IMR-90 (cell line): ENCODE measurements around the gene TMEM248. TPM values are rescaled to one million over a fixed set of nuclear protein-coding genes. Genes with fewer than 3 reads are reported as not detected.

Experiments
- ATAC-seq: fragments of 200-7000 bp; cut with Tn5 transposase; 2 replicates; pipeline ENCODE4 v1.9.1; 2020; ENCODE audit warnings: low read depth, mild to moderate bottlenecking, moderate library complexity
- BruUV-seq: library from RNA; stranded (reverse); fragments of 400-500 nt; replicated peaks from 2 replicates; lab custom pipeline; 2021; lab: Mats Ljungman, UMichigan
- CTCF ChIA-PET: fragments of 300-600 bp; formaldehyde crosslinking; extraction: SDS; loops from one replicate; lab custom pipeline; 2021; ENCODE audit warnings: antibody characterized with exemption; lab: Yijun Ruan, JAX
- POLR2A ChIA-PET: fragments of 300-600 bp; sonication (Branson Sonifier 250); formaldehyde crosslinking; loops from one replicate; lab custom pipeline; 2022; ENCODE audit warnings: antibody characterized with exemption; ENCODE audit not compliant: unreplicated experiment; lab: Charles Lee
- DNase-seq: peaks from one replicate; pipeline ENCODE4 v3.0.0; 2013
- H2AFZ ChIP-seq: replicated peaks from 2 replicates; pipeline ENCODE3; 2013; ENCODE audit warnings: low read length, mild to moderate bottlenecking; ENCODE audit not compliant: poor library complexity
- H2AK5ac ChIP-seq: 2 replicates; pipeline ENCODE4 v1.6.1; 2013; ENCODE audit warnings: low read depth, low read length, inconsistent platforms
- H2AK9ac ChIP-seq: replicated peaks from 2 replicates; pipeline ENCODE3; 2013; ENCODE audit warnings: mild to moderate bottlenecking, low read depth, low read length, moderate library complexity; ENCODE audit not compliant: poor library complexity
- H2BK120ac ChIP-seq: 2 replicates; pipeline ENCODE4 v1.6.1; 2013; ENCODE audit warnings: low read depth, low read length, inconsistent platforms
- H2BK15ac ChIP-seq: 3 replicates; pipeline ENCODE4 v1.6.1; 2013; ENCODE audit warnings: low read depth, low read length, inconsistent platforms
- H2BK20ac ChIP-seq: 2 replicates; pipeline ENCODE4 v1.6.1; 2013; ENCODE audit warnings: low read depth, mild to moderate bottlenecking, inconsistent platforms, low read length, moderate library complexity
- H2BK5ac ChIP-seq: 2 replicates; pipeline ENCODE4 v1.6.1; 2013; ENCODE audit warnings: mild to moderate bottlenecking, low read depth, low read length, inconsistent platforms; ENCODE audit not compliant: poor library complexity, severe bottlenecking
- H3K14ac ChIP-seq: replicated peaks from 2 replicates; pipeline ENCODE4 v1.6.1; 2013; ENCODE audit warnings: low read depth, low read length, inconsistent platforms
- H3K18ac ChIP-seq: 2 replicates; pipeline ENCODE4 v1.6.1; 2013; ENCODE audit warnings: low read depth, low read length, control low read depth
- H3K23ac ChIP-seq: 2 replicates; pipeline ENCODE4 v1.6.1; 2013; ENCODE audit warnings: low read depth, low read length, inconsistent platforms
- H3K27ac ChIP-seq: 2 replicates; pipeline ENCODE4 v1.5.1; 2013; ENCODE audit warnings: mild to moderate bottlenecking, control low read depth, low read length; ENCODE audit not compliant: insufficient read depth
- H3K27me3 ChIP-seq: 2 replicates; pipeline ENCODE4 v1.6.1; 2013; ENCODE audit warnings: low read length; ENCODE audit not compliant: control insufficient read depth, insufficient read depth
- H3K36me3 ChIP-seq: 2 replicates; pipeline ENCODE4 v1.6.1; 2013; ENCODE audit warnings: low read length, mixed read lengths; ENCODE audit not compliant: control insufficient read depth, insufficient read depth
- H3K4ac ChIP-seq: 2 replicates; pipeline ENCODE4 v1.6.1; 2013; ENCODE audit warnings: low read depth, low read length, inconsistent platforms
- H3K4me1 ChIP-seq: 2 replicates; pipeline ENCODE4 v1.6.1; 2013; ENCODE audit warnings: low read length, mixed read lengths; ENCODE audit not compliant: control insufficient read depth, insufficient read depth
- H3K4me2 ChIP-seq: 2 replicates; pipeline ENCODE4 v1.6.1; 2013; ENCODE audit warnings: low read depth, mild to moderate bottlenecking, control low read depth, low read length, moderate library complexity
- H3K4me3 ChIP-seq: 2 replicates; pipeline ENCODE4 v1.5.1; 2013; ENCODE audit warnings: low read depth, mild to moderate bottlenecking, control low read depth, low read length, moderate library complexity; ENCODE audit not compliant: insufficient read depth
- H3K56ac ChIP-seq: 2 replicates; pipeline ENCODE4 v1.6.1; 2013; ENCODE audit warnings: low read length, inconsistent platforms; ENCODE audit not compliant: insufficient read depth; ENCODE audit errors: extremely low read depth
- H3K79me1 ChIP-seq, 2 experiments: 2 replicates each; pipeline ENCODE4 v1.6.1; 2013; ENCODE audit warnings: low read length in 2 of 2, inconsistent platforms in 1 of 2, low read depth in 1 of 2
- H3K9ac ChIP-seq: 2 replicates; pipeline ENCODE4 v1.6.1; 2013; ENCODE audit warnings: low read depth, low read length, control low read depth
- H3K9me1 ChIP-seq: 2 replicates; pipeline ENCODE4 v1.6.1; 2013; ENCODE audit warnings: low read length, inconsistent platforms; ENCODE audit not compliant: insufficient read depth
- H3K9me3 ChIP-seq: 2 replicates; pipeline ENCODE4 v1.6.1; 2013; ENCODE audit warnings: low read length; ENCODE audit not compliant: control insufficient read depth, insufficient read depth
- H4K20me1 ChIP-seq: 2 replicates; pipeline ENCODE4 v1.6.1; 2013; ENCODE audit warnings: low read length, inconsistent platforms; ENCODE audit not compliant: insufficient read depth
- H4K5ac ChIP-seq: 2 replicates; pipeline ENCODE4 v1.6.1; 2013; ENCODE audit warnings: mild to moderate bottlenecking, low read depth, low read length, control low read depth
- H4K8ac ChIP-seq, 2 experiments: 2 replicates each; pipeline ENCODE4 v1.6.1; 2013; ENCODE audit warnings: low read depth in 2 of 2, low read length in 2 of 2, control low read depth in 1 of 2, inconsistent platforms in 1 of 2
- H4K91ac ChIP-seq: 2 replicates; pipeline ENCODE4 v1.6.1; 2013; ENCODE audit warnings: low read depth, low read length, inconsistent platforms; ENCODE audit not compliant: insufficient read depth
- CEBPB ChIP-seq: IDR thresholded peaks from 2 replicates; pipeline ENCODE4 v1.6.1; 2012; ENCODE audit warnings: low read depth, low read length, improper control_type of control experiment
- CTCF ChIP-seq: conservative IDR thresholded peaks from 2 replicates; pipeline ENCODE4 v1.5.1; 2012; ENCODE audit warnings: mild to moderate bottlenecking, low read depth, low read length, improper control_type of control experiment
- MAFK ChIP-seq: IDR thresholded peaks from 2 replicates; pipeline ENCODE4 v1.6.1; 2012; ENCODE audit warnings: low read depth, low read length, improper control_type of control experiment
- RAD21 ChIP-seq: IDR thresholded peaks from 2 replicates; pipeline ENCODE4 v1.6.1; 2012; ENCODE audit warnings: low read length, improper control_type of control experiment
- RCOR1 ChIP-seq: IDR thresholded peaks from 2 replicates; pipeline ENCODE4 v1.6.1; 2012; ENCODE audit warnings: mild to moderate bottlenecking, low read length, improper control_type of control experiment; ENCODE audit not compliant: insufficient replicate concordance
- RFX5 ChIP-seq: IDR thresholded peaks from 2 replicates; pipeline ENCODE4 v1.8.0; 2012; ENCODE audit warnings: low read depth, mild to moderate bottlenecking, low read length, moderate library complexity
- USF2 ChIP-seq: fragments of 150-350 bp; IDR thresholded peaks from 2 replicates; pipeline ENCODE4 v1.6.1; 2017; ENCODE audit warnings: mild to moderate bottlenecking, antibody characterized with exemption, low read length, low read depth
- WGBS, 2 experiments: methylation state at CpG; one replicate each; pipeline versions ENCODE4 v1.1.5 to v1.1.7; 2013; ENCODE audit warnings: missing lambda C conversion rate in 2 of 2; ENCODE audit not compliant: insufficient read length in 1 of 2; ENCODE audit errors: extremely low coverage in 2 of 2; 5-methylcytosine and 5-hydroxymethylcytosine counted together
- dilution Hi-C: fragments of 300-500 bp; cut with HindIII; formaldehyde crosslinking; loops from one replicate; pipeline ENCODE4 v1.14.3; 2018; ENCODE audit warnings: low sequenced_read_pairs; ENCODE audit not compliant: unreplicated experiment
- in situ Hi-C: fragments of 300-500 bp; cut with MboI; formaldehyde crosslinking; loops from 3 replicates; pipeline ENCODE4 v1.14.3; 2019; ENCODE audit warnings: low sequenced_read_pairs, inconsistent platforms, mixed read lengths
- intact Hi-C: fragments of 100-400 bp; cut with micrococcal nuclease; formaldehyde crosslinking; loops from 2 replicates; pipeline ENCODE4 v1.10.0; 2022
- polyA plus RNA-seq, 3 experiments: library from polyadenylated mRNA; depleted of rRNA; stranded (reverse); fragments of >200 nt; gene quantifications; 2 replicates each; pipeline ENCODE4 v1.2.3, GENCODE V29; 2012; ENCODE audit warnings: low replicate concordance in 1 of 3
- total RNA-seq: library from RNA; depleted of rRNA; stranded (reverse); fragments of >200 nt; gene quantifications from 2 replicates; pipeline ENCODE4 v1.2.3, GENCODE V29; 2012

Gene TMEM248
- total and polyA plus RNA-seq, 2 of the 4 experiments (the other 2 are of a cell fraction): 103 to 175 TPM

- H4K5ac ChIP-seq: no peak overlapping the region
- H3K4ac ChIP-seq: no peak overlapping the region
- H2BK20ac ChIP-seq: no peak overlapping the region
- no peak overlapping the region for H2AK9ac ChIP-seq
- H3K18ac ChIP-seq: no peak overlapping the region
- CTCF ChIA-PET: no interaction called here
- no peak overlapping the region for H2AK5ac ChIP-seq
- H3K27ac ChIP-seq: no peak overlapping the region
- peaks cover 27 to 69% of the 10 kb centered on the region in 2 experiments for H3K79me1 ChIP-seq
- TF ChIP-seq RFX5 (no peak), MAFK (peak; percentile 34; the same call in 1 of the 2 replicates), CEBPB (no peak), RAD21 (no peak), CTCF (no peak), USF2 (no peak), RCOR1 (no peak)
- H2AFZ ChIP-seq: no peak overlapping the region
- H3K56ac ChIP-seq: no peak overlapping the region
- H3K27me3 ChIP-seq: no peaks in the 10 kb centered on the region
- no peaks in the 10 kb centered on the region for H3K9me3 ChIP-seq
- no peak overlapping the region for H2BK15ac ChIP-seq
- POLR2A ChIA-PET: no interaction called here
- dilution Hi-C loops (no loop called here), intact Hi-C loops (no loop called here), in situ Hi-C loops (no loop called here)
- H3K36me3 ChIP-seq: peaks cover 21% of the 10 kb centered on the region
- no peak for ATAC-seq
- H3K9ac ChIP-seq: no peak overlapping the region
- no peak overlapping the region for H3K23ac ChIP-seq
- no peak overlapping the region for H2BK120ac ChIP-seq
- WGBS, 2 experiments: no CpG with 5 or more reads among the region's 4 CpGs
- peaks cover 58% of the 10 kb centered on the region for H4K20me1 ChIP-seq
- BruUV-seq: no TSS peak
- H3K4me3 ChIP-seq: no peak overlapping the region
- 0 out of 2 replicates have a peak, but pooled peaks cover 3% of the 10 kb centered on the region for H3K9me1 ChIP-seq
- no peak overlapping the region for H3K4me2 ChIP-seq
- H3K14ac ChIP-seq: no peak overlapping the region
- no peaks in the 10 kb centered on the region for H3K4me1 ChIP-seq
- H4K91ac ChIP-seq: no peak overlapping the region
- H4K8ac ChIP-seq: no peak overlapping the region
- no peak for DNase-seq
- H2BK5ac ChIP-seq: no peak overlapping the region
These were observed 18.3 kb downstream of the TMEM248 start for GRCh38 chr7:66939325-66939724.
